Vagina (tissue), 2 donors: ENCODE results near the gene BRINP1.

Experiments used
- CTCF ChIP-seq, 3 experiments: fragments of 450-650 bp in 2 of 3; fragments of 200-600 bp in 1 of 3; sonication (generic) in 1 of 3; IDR thresholded peaks; one replicate each; pipeline ENCODE4 v1.5.1; 2017 to 2019; ENCODE audit warnings: antibody characterized with exemption in 3 of 3, mild to moderate bottlenecking in 2 of 3, moderate library complexity in 2 of 3
- POLR2AphosphoS5 ChIP-seq, 2 donors: sonication (generic); formaldehyde crosslinking; IDR thresholded peaks; one replicate each; pipeline ENCODE4 v1.9.0; 2017; ENCODE audit warnings: antibody characterized with exemption in 2 of 2, mild to moderate bottlenecking in 2 of 2, low read depth in 1 of 2; ENCODE audit not compliant: insufficient read depth in 1 of 2

- TF ChIP-seq POLR2AphosphoS5 (IDR thresholded peaks at IDR 0.05; ENCODE audit: insufficient read depth in 1 of 2, low read depth in 1 of 2) (no peak), CTCF (IDR thresholded peaks at IDR 0.05) (no peak)
Measured at GRCh38 chr9:119313846-119314245, 55.4 kb downstream of the BRINP1 start.
